MM.1S (cell line): ENCODE measurements around the gene USP38.

ENCODE experiments used
- CTCF ChIP-seq: fragments of 300-600 bp; sonication (generic); IDR thresholded peaks from 2 replicates; pipeline ENCODE4 v1.5.1; 2016; ENCODE audit warnings: antibody characterized with exemption, low read length, mixed read lengths
- EZH2 ChIP-seq: fragments of 300-600 bp; sonication (generic); optimal IDR thresholded peaks from 2 replicates; pipeline ENCODE3; 2017; ENCODE audit warnings: low read depth, mild to moderate bottlenecking, antibody characterized with exemption, low read length, mixed read lengths

- TF ChIP-seq CTCF (no peak), EZH2 (no peak)
These were observed 72.6 kb downstream of the USP38 start for GRCh38 chr4:143257356-143257755.
